ENCODE measurements around the gene GRIK4.

DNA sequence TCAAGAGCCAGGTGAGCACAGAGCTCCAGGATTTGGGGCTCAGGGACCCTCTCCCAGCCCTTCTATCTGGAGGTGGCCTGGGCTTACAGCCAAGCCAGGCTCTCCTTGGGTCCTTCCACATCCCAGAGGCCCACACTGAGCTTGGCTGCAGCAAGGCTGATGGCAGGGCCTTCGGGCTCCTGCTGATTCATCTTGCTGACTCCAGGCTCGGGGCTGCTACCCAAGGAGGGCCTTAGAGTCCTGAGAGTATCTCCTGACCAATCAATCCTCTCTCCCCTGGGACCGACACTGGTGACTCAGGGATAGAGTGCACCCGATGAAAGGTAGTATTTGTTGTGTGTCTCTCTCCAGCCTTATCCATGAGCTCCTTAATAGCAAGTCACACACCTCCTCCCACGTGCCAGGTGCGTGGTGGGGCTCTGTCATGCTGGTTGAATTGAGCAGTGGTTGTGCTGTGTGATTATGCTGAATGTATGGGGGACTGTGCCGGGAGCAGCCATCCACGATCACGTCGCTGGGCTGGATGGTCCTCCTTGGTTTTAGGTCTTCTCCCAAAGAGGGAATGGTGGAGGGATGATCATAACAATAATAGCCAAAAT lies 62.3 kb downstream of the GRIK4 start:
- TF ChIP-seq POLR2A (IDR thresholded peaks at IDR 0.05; ENCODE audit: low read depth, low read length) (no peak), JUN (IDR thresholded peaks at IDR 0.05; ENCODE audit: borderline replicate concordance, insufficient read depth, insufficient read length, low read depth) (no peak), POLR2AphosphoS5 (IDR thresholded peaks at IDR 0.05; ENCODE audit: insufficient read depth, low read depth, low read length) (no peak), EZH2 (IDR thresholded peaks at IDR 0.05; ENCODE audit: borderline replicate concordance, low read depth, low read length, severe bottlenecking) (no peak), GATA2 (IDR thresholded peaks at IDR 0.05; ENCODE audit: insufficient read depth, insufficient read length, low read depth, low read length) (no peak)
- TF ChIP-seq, protein P1, sequence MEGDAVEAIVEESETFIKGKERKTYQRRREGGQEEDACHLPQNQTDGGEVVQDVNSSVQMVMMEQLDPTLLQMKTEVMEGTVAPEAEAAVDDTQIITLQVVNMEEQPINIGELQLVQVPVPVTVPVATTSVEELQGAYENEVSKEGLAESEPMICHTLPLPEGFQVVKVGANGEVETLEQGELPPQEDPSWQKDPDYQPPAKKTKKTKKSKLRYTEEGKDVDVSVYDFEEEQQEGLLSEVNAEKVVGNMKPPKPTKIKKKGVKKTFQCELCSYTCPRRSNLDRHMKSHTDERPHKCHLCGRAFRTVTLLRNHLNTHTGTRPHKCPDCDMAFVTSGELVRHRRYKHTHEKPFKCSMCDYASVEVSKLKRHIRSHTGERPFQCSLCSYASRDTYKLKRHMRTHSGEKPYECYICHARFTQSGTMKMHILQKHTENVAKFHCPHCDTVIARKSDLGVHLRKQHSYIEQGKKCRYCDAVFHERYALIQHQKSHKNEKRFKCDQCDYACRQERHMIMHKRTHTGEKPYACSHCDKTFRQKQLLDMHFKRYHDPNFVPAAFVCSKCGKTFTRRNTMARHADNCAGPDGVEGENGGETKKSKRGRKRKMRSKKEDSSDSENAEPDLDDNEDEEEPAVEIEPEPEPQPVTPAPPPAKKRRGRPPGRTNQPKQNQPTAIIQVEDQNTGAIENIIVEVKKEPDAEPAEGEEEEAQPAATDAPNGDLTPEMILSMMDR (IDR thresholded peaks at IDR 0.05; ENCODE audit: extremely low read depth in 1 of 2, insufficient read depth in 1 of 2, low read depth in 1 of 2, low read length in 2 of 2), result no peak
- TF ChIP-seq, protein P2, sequence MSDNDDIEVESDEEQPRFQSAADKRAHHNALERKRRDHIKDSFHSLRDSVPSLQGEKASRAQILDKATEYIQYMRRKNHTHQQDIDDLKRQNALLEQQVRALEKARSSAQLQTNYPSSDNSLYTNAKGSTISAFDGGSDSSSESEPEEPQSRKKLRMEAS (IDR thresholded peaks at IDR 0.05; ENCODE audit: insufficient read depth, insufficient read length), result no peak
